Upper lobe of left lung (tissue), 6 donors: ENCODE measurements around the gene GMDS. TPM values are rescaled to one million over a fixed set of nuclear protein-coding genes. Genes with fewer than 3 reads are reported as not detected.

Source experiments
- ATAC-seq, 2 donors: fragments of 200-7000 bp; cut with Tn5 transposase; one replicate each; pipeline ENCODE4 v1.9.1; 2022; ENCODE audit warnings: mild to moderate bottlenecking in 2 of 2, moderate library complexity in 2 of 2; ENCODE audit not compliant: low FRiP score in 2 of 2
- DNase-seq, 2 donors: peaks; one replicate each; pipeline ENCODE4 v3.0.0-alpha.2; 2019 to 2020
- H3K27ac ChIP-seq, 4 donors: fragments of 200-600 bp; sonication (generic); one replicate each; pipeline ENCODE4 v1.5.1; 2016 to 2019
- H3K27me3 ChIP-seq, 4 donors: fragments of 200-600 bp; sonication (generic); one replicate each; pipeline ENCODE4 v1.5.1; 2017 to 2019
- H3K36me3 ChIP-seq, 4 donors: fragments of 200-600 bp; sonication (generic); one replicate each; pipeline ENCODE4 v1.5.1; 2016 to 2019
- H3K4me1 ChIP-seq, 4 donors: fragments of 200-600 bp; sonication (generic); one replicate each; pipeline ENCODE4 v1.5.1; 2018 to 2019
- H3K4me3 ChIP-seq, 4 donors: fragments of 200-600 bp; sonication (generic); one replicate each; pipeline ENCODE4 v1.5.1; 2017 to 2019; ENCODE audit warnings: mild to moderate bottlenecking in 2 of 4, moderate library complexity in 1 of 4
- H3K9me3 ChIP-seq, 4 donors: fragments of 200-600 bp; sonication (generic); one replicate each; pipeline ENCODE4 v1.5.1; 2018 to 2019
- CTCF ChIP-seq, 6 experiments: fragments of 450-650 bp in 4 of 6; fragments of 200-600 bp in 2 of 6; sonication (generic) in 2 of 6; IDR thresholded peaks; one replicate each; pipeline ENCODE4 v1.5.1; 2016 to 2019; ENCODE audit warnings: antibody characterized with exemption in 6 of 6
- EP300 ChIP-seq, 4 donors: sonication (generic); formaldehyde crosslinking; IDR thresholded peaks; one replicate each; pipeline ENCODE4 v1.5.1; 2017; ENCODE audit warnings: antibody characterized with exemption in 4 of 4, control low read depth in 2 of 4
- POLR2A ChIP-seq, 4 donors: fragments of 450-650 bp; IDR thresholded peaks; one replicate each; pipeline ENCODE4 v1.5.1; 2016 to 2017; ENCODE audit warnings: antibody characterized with exemption in 4 of 4, mild to moderate bottlenecking in 2 of 4
- POLR2AphosphoS5 ChIP-seq, 2 donors: sonication (generic); formaldehyde crosslinking; IDR thresholded peaks; one replicate each; pipeline ENCODE4 v1.5.1; 2017; ENCODE audit warnings: antibody characterized with exemption in 2 of 2
- WGBS, 2 donors: methylation state at CpG; one replicate each; pipeline ENCODE4 v1.1.5; 2017 to 2018; 5-methylcytosine and 5-hydroxymethylcytosine counted together
- total RNA-seq, 6 donors: library from RNA; depleted of rRNA in 4 of 6; stranded (reverse); fragments of >200 nt in 4 of 6; gene quantifications; one replicate each; pipeline versions ENCODE4 v1.1.0 to v1.2.1, GENCODE V29; 2016 to 2021
- donor health status: DM: no; HTN: no; CAD: no; lungs with moderate emphysema.
- donor health status: DM: no; HTN: yes; CAD: no; lungs with severe emphysema.

GMDS gene
- total RNA-seq, 6 donors from 2014 or later: 7.6 to 17.8 (median 14.1) TPM

DNA sequence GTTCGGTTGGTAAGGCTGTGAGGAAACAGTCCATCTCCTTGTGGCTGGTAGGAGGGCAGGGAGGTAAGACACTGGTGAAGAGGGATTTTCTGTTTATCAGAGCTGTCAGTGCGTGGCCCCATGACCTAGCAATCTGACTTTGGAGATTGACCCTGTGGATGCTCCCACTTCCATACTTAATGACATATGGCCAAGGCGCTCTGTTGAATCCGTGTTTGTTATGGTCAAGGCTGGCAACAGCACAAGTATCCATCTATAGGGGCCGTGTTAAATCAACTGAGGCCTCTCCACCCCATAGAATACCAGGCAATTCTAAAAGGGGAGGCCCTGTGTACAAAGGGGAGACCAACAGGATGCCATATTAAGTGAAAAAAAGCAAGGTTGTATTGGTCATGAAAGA, 661.3 kb downstream of the GMDS start:
- DNase-seq: no peak
- H3K27ac ChIP-seq: no peak overlapping the region
- no peaks in the 10 kb centered on the region for H3K27me3 ChIP-seq
- H3K36me3 ChIP-seq: no peaks in the 10 kb centered on the region
- TF ChIP-seq EP300 (IDR thresholded peaks at IDR 0.05) (no peak), POLR2AphosphoS5 (IDR thresholded peaks at IDR 0.05) (no peak), POLR2A (IDR thresholded peaks at IDR 0.05) (no peak), CTCF (IDR thresholded peaks at IDR 0.05) (no peak)
- H3K9me3 ChIP-seq: no peaks in the 10 kb centered on the region
- H3K4me3 ChIP-seq: no peak overlapping the region
- 83 to 86% methylated on average over 5 of the region's 5 CpGs for WGBS, 2 donors
- H3K4me1 ChIP-seq: no peaks in the 10 kb centered on the region
- ATAC-seq: no peak

GRCh38 chr6:1581120-1581991, 664.0 kb downstream of the GMDS start:
- H3K27ac ChIP-seq: no peak overlapping the region
- H3K4me3 ChIP-seq: no peak overlapping the region
- 90 to 91% methylated on average over 26 to 31 of the region's 31 CpGs for WGBS, 2 donors
- H3K27me3 ChIP-seq: no peaks in the 10 kb centered on the region
- no peaks in the 10 kb centered on the region for H3K4me1 ChIP-seq
- ATAC-seq (no peak), DNase-seq (peak in 1 of 2 donors; percentile 74)
- no peak for TF ChIP-seq CTCF (IDR thresholded peaks at IDR 0.05)
- no peak for TF ChIP-seq POLR2AphosphoS5 (IDR thresholded peaks at IDR 0.05)
- TF ChIP-seq EP300 (IDR thresholded peaks at IDR 0.05): no peak
- TF ChIP-seq POLR2A (IDR thresholded peaks at IDR 0.05): no peak
- H3K9me3 ChIP-seq: no peaks in the 10 kb centered on the region
- no peaks in the 10 kb centered on the region for H3K36me3 ChIP-seq

GRCh38 chr6:1580585-1580984, 664.8 kb downstream of the GMDS start:
- DNase-seq (peak in 1 of 2 donors; percentile 50), ATAC-seq (no peak)
- Histone ChIP-seq H3K4me1 (peaks cover 0 to 5% (median 0%) of the 10 kb centered on the region in 4 donors), H3K36me3 (no peaks in the 10 kb centered on the region), H3K27ac (no peak overlapping the region), H3K27me3 (no peaks in the 10 kb centered on the region), H3K4me3 (no peak overlapping the region), H3K9me3 (no peaks in the 10 kb centered on the region)
- TF ChIP-seq POLR2A (IDR thresholded peaks at IDR 0.05): no peak
- no peak for TF ChIP-seq CTCF (IDR thresholded peaks at IDR 0.05)
- 80% methylated on average over 9 of the region's 9 CpGs for WGBS, 2 donors

DNA sequence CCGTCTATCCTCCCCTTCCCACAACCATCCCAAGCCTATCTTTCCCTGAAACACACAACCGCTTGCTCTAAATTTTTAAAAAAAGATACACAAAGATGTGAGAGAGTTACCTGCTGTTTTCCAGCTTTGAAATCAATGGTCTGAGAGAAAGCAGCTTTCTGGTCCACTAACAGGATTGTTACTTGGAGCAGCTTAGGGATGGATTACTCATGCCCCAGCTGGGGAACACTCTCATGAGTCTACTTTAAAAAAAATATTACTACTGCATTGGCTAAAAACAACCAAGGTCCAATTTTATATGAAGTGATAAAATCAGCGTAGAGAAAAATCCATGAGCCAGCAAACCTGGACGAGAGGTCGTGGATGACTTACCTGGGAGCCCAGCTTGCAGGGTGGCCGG, 665.3 kb downstream of the GMDS start:
- peaks cover 0 to 6% (median 0%) of the 10 kb centered on the region in 4 donors for H3K4me1 ChIP-seq
- no peak for TF ChIP-seq EP300 (IDR thresholded peaks at IDR 0.05)
- no peak for TF ChIP-seq POLR2A (IDR thresholded peaks at IDR 0.05)
- no peak for TF ChIP-seq CTCF (IDR thresholded peaks at IDR 0.05)
- TF ChIP-seq POLR2AphosphoS5 (IDR thresholded peaks at IDR 0.05): no peak
- no peak for ATAC-seq
- H3K36me3 ChIP-seq: no peaks in the 10 kb centered on the region
- H3K4me3 ChIP-seq: no peak overlapping the region
- no peak overlapping the region for H3K27ac ChIP-seq
- no peaks in the 10 kb centered on the region for H3K9me3 ChIP-seq
- DNase-seq: no peak
- WGBS, 2 donors: 93% methylated on average over 6 of the region's 6 CpGs
- no peaks in the 10 kb centered on the region for H3K27me3 ChIP-seq

DNA sequence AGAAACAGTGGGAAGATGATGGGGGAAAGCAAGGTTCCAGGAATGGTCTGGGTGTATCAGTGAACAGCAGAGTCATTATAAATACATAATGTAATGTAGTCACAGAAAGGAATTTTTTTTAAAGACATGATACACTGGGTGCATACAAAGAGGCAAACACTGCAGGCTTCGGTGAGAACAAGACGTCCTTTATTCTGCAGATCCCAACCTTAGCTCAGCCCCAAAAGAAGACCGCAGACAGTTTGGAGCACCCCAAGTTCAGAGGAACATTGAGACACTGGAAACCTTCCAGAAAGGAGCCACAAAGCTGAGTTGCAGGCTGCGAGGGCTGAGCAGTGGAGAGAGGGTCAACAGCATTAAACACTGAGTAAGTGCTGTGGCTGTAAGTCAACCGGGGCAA, 666.3 kb downstream of the GMDS start:
- no peak for ATAC-seq
- Histone ChIP-seq H3K36me3 (no peaks in the 10 kb centered on the region), H3K4me3 (no peak overlapping the region), H3K27ac (no peak overlapping the region), H3K4me1 (peaks cover 0 to 6% (median 0%) of the 10 kb centered on the region in 4 donors), H3K27me3 (no peaks in the 10 kb centered on the region), H3K9me3 (no peaks in the 10 kb centered on the region)
- TF ChIP-seq POLR2A (IDR thresholded peaks at IDR 0.05) (no peak), POLR2AphosphoS5 (IDR thresholded peaks at IDR 0.05) (no peak), EP300 (IDR thresholded peaks at IDR 0.05) (no peak), CTCF (IDR thresholded peaks at IDR 0.05) (no peak)
- DNase-seq: no peak
- WGBS, 2 donors: 78 to 91% methylated on average over 5 of the region's 5 CpGs
